Stimulated activated CD4-positive, alpha-beta T cell treated with anti-CD3 and anti-CD28 coated beads, Interleukin-4, amount 100 ng/mL, for 48 hours (primary cell): ENCODE measurements around the gene CAPN11.

ENCODE experiments used
- DNase-seq, 2 donors: peaks; one replicate each; pipeline ENCODE4 v3.0.0-alpha.2; 2020; ENCODE audit warnings: low read depth in 2 of 2

CAPN11 gene

DNA sequence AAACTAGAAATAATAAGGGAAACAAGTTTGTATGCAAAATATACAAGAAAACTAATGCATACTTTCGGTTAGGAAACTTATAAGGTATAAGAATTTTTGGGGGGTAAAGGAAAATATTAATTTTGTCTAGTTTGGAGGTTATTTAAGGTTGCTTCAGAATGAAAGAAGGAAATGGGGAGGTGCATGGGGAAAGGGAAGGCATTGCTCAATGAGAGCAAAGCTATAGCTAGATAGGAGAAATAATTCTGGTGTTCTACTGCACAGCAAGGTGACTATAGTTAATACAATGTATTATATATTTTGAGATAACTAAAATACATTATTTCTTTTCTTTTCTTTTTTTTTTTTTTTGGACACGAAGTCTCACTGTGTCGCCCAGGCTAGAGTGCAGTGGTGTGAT, 52.7 kb downstream of the CAPN11 start:
- DNase-seq = no peak

- no peak for DNase-seq
Measured at GRCh38 chr6:44214307-44214706, 55.7 kb downstream of the CAPN11 start.

DNA sequence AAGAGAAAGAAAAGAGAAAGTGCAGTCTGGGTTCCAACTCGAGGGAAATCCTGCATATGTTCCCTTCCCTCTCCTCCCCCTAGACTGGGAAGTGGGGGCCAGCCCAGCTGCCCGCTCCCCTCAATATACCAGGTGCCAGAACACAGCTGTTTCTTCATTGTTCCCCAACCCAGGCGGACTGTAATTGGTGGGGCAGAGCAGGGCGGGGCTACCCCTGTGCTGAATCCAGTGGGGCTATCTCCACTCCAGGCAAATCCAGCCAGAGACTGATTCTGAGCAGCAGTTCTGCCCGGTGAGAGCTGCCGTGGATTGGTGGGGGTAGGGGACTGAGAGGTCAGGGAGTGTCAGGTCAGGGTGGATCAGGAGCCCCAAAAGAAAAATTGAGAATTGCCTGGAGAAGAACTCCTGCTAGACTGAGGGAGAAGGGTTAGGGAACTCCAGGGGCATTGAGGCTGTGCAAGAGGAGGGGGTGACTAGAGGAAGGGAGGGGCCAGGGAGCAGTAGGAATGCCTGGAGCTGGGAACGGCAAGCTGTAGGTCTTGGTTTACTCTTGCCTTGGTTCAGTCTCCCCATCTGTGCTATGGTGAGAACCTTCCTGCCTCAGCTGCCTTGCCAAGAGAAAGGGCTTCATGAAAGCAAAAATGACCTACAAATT, 58.2 kb downstream of the CAPN11 start, which contains the start of gene MYMX:
Gene MYMX, plus strand, starts transcription at position 250 of the 655 bp plus-strand sequence. CDS start 546 bp downstream, outside the sequence.
- DNase-seq = no peak

DNA sequence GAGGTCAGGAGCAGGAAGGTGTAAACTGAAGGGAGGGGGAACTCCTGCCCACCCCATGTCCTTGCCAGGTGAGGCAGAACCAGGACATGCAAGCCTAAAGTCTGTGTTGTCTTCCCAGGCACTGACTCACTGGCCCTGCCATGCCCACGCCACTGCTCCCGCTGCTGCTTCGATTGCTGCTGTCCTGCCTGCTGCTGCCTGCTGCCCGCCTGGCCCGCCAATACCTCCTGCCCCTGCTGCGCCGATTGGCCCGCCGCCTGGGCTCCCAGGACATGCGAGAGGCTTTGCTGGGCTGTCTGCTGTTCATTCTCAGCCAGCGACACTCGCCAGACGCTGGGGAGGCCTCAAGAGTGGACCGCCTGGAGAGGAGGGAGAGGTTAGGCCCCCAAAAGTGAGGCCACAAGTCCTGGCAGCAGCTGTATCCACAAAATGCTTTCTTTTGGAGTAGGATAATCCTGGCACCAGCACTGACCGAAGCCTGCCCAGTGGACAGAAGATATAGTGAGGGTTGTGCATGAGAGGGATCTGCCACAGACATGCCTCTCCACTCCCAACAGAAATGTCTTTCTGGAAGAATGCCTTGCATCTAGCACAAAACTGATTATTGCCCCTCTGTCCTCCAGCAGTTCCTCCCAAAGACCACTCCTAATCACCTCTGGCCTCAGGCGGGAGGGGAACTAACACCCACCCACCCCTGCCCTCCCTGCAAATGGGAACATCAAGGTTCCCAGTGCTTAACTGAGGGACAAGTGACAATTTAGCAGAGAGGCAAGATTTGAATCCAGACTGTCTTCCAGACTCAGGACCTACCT, 58.9 kb downstream of the CAPN11 start:
- no peak for DNase-seq

DNA sequence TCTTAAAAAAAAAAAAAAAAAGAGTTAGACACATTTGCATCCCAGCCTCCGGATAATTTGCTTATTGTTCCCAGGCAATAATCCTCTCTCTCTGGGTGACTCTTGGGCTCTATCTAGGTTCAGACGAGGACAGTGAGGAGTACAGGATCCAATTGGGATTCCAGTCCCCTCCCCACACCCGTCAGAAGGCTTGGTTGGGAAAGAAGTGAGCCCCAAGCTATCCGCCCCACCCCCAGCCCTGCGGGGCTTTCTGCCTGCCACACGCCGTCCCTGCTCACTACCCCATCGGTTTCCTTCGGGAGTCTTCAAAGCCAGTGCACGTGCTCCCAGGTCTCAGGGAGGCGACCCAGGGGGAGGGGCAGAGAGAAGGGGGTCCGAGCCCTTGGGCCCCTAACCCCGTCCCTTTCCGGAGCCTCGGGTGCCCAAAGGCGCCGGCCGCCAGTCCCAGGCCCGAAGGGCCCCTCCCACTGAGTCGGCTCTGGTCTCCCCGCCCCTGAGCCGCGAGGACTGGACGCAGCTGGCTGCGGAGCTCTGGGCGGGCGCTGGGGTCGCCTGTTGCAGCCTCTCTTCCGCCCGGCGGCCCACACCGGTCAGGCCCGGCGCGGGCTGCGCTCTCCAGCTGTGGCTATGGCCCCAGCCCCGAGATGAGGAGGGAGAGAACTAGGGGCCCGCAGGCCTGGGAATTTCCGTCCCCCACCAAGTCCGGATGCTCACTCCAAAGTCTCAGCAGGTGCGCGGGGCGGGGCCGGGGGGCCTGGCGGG, 60.6 kb downstream of the CAPN11 start:
- DNase-seq = no peak

DNA sequence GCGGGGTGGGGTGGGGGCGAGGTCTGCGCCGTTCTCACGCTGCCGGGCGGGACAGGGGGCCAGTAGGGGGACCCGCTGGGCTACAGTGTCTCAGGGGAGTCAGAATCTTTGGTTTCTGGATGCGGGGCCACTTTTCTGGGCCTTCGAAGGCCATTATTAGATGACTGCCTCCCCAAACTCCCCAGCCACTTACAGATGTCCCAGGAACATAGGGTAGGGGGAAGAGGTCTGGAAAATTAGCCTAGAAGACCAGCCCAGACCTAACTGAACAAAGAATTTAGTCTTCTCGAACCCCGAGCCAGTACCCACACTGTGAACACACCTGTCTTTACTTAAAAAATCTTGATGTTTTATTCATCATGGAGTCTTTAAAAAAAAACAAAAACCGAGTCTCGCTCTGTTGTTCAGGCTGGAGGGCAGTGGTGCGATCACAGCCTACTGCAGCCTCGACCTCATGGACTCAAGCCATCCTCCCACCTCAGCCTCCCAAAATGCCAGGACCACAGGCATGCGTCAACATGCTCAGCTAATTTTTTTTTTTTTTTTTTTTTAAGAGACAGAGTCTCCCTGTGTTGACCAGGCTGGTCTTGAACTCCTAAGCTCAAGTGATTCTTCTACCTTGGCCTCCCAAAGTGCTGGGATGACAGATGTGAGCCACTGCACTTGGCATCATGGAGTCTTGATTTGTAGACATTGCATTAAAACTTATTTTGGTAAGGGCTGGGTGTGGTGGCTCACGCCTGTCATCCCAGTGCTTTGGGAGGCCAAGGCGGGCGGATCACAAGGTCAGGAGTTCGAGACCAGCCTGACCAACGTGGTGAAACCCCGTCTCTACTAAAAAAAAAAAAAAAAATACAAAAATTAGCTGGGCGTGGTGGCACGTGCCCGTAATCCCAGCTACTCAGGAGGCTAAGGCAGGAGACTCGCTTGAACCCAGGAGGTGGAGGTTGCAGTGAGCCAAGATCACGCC, 61.5 kb downstream of the CAPN11 start:
- no peak for DNase-seq

DNA sequence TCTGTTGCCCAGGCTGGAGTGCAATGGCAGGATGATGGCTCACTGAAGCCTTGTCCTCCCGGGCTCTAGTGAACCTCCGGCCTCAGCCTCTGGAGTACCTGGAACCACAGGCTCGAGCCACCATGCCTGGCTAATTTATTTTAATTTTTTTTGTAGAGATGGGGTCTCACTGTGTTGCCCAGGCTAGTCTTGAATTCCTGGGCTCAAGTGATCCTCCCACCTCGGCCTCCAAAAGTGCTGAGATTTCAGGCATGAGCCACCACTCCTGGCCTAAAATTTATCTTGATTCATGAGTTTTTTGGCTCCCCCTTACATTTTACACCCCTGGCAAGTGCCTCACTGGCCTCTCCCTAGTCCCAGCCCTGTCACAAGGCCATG, 62.3 kb downstream of the CAPN11 start:
- no peak for DNase-seq

GRCh38 chr6:44221291-44221960, 62.8 kb downstream of the CAPN11 start:
- peak; percentile 68 to 69 for DNase-seq

DNA sequence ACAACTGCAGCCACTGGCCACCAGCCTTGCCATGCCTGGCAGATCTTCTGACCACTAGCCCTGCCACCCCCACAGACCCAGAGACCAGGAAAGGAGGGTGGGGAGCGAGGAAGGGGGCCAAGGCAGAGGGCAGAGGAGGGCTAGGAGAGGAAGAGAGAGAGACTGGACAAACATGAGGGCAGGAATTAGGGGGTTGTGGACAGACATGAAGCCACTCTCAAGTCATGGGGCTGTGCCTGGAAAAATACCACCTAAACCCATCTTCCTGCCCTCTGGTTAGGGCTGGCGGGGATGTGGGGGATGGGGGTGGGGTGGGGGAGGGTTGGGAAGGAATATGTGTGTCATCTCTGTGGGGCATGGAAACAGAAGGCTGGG, 63.3 kb downstream of the CAPN11 start:
- no peak for DNase-seq

DNA sequence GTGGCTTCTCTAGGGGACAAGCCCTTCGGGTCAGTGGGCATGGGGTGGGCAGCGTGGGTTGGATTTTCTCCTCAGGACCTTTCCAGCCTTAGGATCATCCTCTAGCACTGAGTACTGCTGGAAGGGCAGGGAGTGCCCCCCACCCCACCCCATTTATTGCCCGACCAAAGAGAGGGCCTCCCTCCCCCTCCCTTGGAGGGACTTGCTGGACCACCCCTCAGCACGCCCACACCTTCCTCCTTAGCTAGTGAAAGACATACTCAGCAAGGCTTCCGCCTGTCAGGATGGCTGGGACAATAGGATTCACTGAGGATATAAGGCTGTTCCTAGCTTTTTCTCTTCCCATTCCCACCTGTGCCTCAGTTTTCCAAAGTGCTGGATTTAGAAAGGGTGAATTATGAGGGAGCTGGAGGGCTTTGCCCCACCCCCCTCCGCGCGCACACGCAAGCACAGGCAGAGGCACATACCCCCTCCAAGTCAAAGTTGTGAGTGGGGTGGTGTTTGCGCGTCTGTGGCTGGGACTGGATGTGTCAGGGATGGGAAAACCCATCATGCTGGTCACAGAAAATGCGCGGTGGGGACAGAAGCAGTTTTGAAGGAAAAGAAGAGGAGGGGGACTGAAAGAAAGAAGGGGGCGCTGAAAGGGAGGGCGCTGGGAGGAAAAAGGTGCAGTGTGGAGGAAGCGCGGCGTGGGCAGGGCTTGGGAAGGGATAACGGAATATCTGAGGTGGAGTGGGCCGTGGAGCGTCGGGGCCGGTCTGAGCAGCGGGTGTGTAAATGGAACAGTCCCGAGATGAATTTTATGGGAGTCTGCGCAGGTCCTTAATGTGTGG, 64.1 kb downstream of the CAPN11 start:
- DNase-seq = no peak

DNA sequence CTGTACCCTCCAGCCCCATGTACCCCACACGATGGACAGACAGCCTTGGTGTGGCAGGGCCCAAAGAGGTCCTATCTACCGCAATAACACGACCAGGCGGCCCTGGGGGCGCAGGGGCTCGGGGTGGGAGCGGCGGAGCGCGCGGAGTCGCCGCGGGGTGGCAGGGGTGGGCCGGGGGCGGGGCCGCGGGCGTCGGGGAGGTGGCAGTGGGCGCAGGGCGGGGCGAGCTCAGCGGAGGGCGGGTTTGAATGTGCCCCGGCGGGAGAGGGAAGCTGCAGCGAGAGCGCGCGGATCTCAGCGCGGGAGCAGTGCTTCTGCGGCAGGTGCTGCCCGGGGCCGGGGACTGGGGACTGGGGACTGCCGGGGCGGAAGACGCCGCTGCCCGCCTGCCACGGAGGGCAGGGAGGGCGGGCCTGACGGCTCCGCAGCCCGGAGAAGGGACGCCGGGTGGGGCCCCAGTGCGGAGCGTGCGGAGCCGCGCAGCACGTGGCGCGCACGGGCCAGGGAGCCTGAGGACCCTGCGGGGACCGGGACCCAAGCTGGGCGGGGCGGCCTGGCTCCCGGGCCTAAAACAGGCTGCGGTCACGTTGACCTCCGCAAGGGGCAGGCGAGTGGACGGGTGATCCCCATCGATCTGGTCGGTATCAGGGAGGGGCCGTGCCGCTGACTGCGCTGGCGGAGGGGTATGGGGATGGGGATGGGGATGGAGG, 64.9 kb downstream of the CAPN11 start, which contains the start of gene SLC29A1:
Gene SLC29A1, plus strand, starts transcription at position 277 of the 710 bp plus-strand sequence. CDS start 3,719 bp downstream, outside the sequence.
- DNase-seq = peak; percentile 82

DNA sequence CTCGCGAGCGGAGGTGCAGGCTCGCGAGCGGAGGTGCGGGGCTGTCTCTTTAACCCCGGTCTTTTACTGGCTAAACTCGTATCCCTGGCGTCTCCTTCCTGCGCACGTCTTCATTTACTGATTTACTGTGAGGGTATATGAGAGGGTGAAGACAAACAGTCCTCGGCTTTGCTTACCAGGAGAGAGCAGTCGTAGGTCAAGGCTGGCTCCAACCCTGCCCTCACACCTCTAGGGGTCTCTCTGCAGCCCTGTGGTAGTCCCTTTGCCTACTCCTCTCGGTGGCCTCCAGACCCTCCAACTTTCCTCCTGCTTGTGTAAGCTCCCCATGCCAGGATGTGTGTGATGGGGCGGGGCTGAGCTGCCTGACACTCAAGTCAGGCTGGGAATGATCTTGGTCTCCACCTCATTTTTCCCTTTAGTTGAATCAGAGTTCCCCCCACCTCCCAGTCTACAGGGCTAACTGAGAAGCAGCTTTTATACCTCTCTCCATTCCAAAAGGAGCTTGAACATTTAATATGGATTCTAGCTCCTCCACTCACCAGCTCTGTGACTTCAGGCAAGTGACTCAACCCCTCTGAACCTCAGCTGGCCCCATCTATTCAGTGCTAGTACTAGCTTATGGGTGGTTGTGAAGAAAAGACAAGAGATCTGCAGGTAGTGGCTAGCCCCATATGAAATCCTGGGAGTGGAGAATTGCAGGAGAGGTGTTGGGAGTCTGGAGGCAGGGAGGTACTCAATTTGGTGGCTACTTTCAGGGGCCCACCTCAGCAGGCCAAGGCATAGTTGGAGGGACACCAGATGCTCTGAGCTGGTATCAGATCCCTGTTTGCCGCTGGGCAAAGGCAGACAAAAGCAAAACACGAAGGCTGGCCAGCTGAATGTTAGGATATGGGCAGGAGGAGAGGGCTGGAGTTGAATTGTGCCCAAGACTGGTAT, 65.7 kb downstream of the CAPN11 start:
- DNase-seq = no peak

GRCh38 chr6:44224965-44225305, 66.3 kb downstream of the CAPN11 start:
- DNase-seq = no peak

- DNase-seq = no peak
Measured at GRCh38 chr6:44225579-44226325, 67.1 kb downstream of the CAPN11 start.

DNA sequence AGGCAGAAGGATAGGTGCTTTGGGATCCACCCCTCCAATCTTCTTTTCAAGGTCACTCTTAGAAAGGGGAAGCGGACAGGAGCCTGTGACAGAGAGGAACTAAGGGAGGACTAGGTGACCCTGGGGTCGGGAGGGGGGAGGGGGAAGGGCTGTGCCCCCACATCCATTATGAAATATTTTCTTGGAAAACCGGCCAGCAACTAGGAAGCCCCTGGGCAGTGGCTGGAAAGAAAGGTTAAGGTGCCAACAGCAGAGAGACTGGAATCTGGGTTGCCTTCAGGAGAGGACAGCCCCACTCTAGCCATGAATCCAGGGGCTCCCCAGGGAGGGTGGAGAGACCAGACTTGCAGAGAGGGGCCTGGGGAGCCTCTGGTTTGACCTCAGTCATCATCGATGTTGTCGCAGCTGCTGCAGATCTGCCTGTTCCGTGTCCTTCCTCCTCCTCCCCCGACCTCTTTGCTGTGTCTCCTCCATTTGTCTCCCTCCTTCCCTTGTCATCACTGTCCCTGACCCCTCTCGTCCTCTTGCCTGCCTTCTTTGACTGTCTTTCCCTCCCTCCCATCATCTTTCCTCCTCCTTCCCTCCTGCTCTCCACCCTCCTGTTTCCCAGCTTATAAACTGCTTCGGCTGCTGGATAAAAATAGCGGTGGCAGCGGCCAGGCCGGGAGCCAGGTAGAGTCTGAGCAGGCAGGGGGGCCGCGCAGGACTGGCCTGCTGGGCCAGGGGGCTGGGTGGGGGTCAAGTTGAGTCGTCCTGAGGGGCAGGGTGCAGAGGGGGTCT, 67.9 kb downstream of the CAPN11 start:
- DNase-seq = no peak

DNA sequence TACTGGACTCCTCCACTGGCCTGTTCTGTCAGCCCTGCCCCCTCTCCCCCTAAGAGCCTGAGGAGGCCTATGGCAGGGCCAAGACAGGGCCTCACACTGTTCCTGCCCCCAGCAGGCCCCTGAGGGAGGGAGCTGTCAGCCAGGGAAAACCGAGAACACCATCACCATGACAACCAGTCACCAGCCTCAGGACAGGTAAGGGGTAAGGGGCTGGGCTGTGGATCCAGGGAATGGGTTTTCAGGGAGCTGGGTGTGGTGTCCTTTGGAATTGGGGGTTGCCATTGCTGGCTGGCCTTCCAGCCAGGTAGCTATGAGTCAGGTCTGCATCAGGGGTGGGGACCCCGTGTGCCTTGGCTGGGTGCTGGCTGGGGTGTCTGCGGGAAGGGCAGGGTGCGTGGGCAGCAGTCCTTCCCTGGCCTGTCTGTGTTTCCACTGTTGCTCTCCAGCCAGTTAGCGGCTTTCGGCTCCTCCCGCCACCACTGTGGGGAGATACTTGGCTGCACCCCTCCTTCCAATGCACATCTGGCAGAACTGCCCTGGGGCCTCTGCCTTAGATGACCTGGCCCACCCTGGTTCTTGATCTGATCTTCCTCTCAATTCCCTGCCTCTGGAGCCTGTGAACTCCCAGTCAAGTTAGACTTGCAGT, 68.7 kb downstream of the CAPN11 start:
- no peak for DNase-seq
